ENCODE data around the gene IMPG2. TPM values are rescaled to one million over a fixed set of nuclear protein-coding genes. Genes with fewer than 3 reads are reported as not detected.

Gene IMPG2
- total RNA-seq, 2 experiments from 2014 or later: 0.45 to 0.66 TPM

DNA sequence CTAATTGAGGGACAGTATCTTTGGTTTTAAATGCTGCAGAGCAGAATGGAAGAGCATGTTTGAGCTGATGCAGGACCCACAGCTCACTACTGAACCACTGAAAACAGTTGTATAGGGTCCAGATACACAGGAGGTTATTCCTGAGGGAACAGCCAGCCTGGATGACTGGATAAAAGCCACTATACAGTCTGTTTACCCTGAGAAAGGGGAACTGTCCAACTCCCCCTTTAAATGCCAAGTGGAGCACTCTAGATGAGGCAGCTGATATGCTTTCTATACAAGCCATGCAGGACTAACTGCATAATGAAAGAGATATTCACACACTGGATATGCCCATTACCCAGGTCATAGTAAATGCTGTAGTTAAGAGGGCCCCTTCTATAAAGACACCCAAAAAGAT is 138.6 kb downstream of the IMPG2 start:
- intact Hi-C loops (cut with DNase I, micrococcal nuclease): no loop called here
- H3K36me3 Mint-ChIP-seq (ENCODE audit: low read depth): no peaks in the 10 kb centered on the region
- Histone ChIP-seq H3K4me1 (ENCODE audit: insufficient read depth, low read length) (no peaks in the 10 kb centered on the region), H3K36me3 (ENCODE audit: insufficient read depth, low read length) (no peaks in the 10 kb centered on the region), H3K4me3 (ENCODE audit: low read length) (no peak overlapping the region), H3K27ac (ENCODE audit: low read depth in 1 of 2, low read length in 2 of 2) (no peak overlapping the region), H3K9me3 (ENCODE audit: control insufficient read depth in 1 of 2, insufficient read depth in 1 of 2, low read length in 2 of 2) (no peaks in the 10 kb centered on the region), H3K27me3 (ENCODE audit: control insufficient read depth in 1 of 2, insufficient read depth in 2 of 2, low read length in 2 of 2) (no peaks in the 10 kb centered on the region)
- POLR2A ChIA-PET: no interaction called here
- H3K27me3 Mint-ChIP-seq: peaks cover 8% of the 10 kb centered on the region
- CTCF ChIA-PET: no interaction called here
- DNase-seq (no peak), ATAC-seq (ENCODE audit: poor library complexity) (no peak)
- TF ChIP-seq, protein P1, sequence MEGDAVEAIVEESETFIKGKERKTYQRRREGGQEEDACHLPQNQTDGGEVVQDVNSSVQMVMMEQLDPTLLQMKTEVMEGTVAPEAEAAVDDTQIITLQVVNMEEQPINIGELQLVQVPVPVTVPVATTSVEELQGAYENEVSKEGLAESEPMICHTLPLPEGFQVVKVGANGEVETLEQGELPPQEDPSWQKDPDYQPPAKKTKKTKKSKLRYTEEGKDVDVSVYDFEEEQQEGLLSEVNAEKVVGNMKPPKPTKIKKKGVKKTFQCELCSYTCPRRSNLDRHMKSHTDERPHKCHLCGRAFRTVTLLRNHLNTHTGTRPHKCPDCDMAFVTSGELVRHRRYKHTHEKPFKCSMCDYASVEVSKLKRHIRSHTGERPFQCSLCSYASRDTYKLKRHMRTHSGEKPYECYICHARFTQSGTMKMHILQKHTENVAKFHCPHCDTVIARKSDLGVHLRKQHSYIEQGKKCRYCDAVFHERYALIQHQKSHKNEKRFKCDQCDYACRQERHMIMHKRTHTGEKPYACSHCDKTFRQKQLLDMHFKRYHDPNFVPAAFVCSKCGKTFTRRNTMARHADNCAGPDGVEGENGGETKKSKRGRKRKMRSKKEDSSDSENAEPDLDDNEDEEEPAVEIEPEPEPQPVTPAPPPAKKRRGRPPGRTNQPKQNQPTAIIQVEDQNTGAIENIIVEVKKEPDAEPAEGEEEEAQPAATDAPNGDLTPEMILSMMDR (IDR thresholded peaks at IDR 0.05): no peak
- H3K9me3 Mint-ChIP-seq: no peaks in the 10 kb centered on the region
- H3K27ac Mint-ChIP-seq: no peak overlapping the region
- H3K4me1 Mint-ChIP-seq (ENCODE audit: low read depth): no peaks in the 10 kb centered on the region
- no peak overlapping the region for H3K4me3 Mint-ChIP-seq

DNA sequence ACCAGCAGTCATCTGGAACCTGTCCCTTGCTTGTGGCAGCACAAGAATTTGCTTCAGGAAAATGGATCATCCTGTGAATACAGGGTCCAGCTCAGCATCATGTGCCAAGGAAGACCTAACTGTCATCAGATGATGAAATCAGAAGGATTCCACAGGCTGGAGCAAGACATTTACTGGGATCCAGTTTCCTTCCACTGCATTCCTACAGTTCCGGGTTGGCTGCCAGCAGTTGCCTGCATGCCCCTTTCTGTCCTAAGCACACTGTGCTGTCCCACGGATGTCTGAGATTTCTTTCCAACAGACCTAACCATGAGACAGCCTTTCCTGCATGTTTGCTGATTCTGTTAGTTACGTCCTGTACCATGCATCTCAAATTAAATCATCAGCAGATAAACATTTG is 140.7 kb downstream of the IMPG2 start:
- CTCF ChIA-PET: no interaction called here
- TF ChIP-seq, protein P1 (IDR thresholded peaks at IDR 0.05): no peak
- Histone ChIP-seq H3K27ac (ENCODE audit: low read depth in 1 of 2, low read length in 2 of 2) (no peak overlapping the region), H3K36me3 (ENCODE audit: insufficient read depth, low read length) (no peaks in the 10 kb centered on the region), H3K4me1 (ENCODE audit: insufficient read depth, low read length) (no peaks in the 10 kb centered on the region), H3K9me3 (ENCODE audit: control insufficient read depth in 1 of 2, insufficient read depth in 1 of 2, low read length in 2 of 2) (no peaks in the 10 kb centered on the region), H3K27me3 (ENCODE audit: control insufficient read depth in 1 of 2, insufficient read depth in 2 of 2, low read length in 2 of 2) (no peaks in the 10 kb centered on the region), H3K4me3 (ENCODE audit: low read length) (no peak overlapping the region)
- Mint-ChIP-seq H3K27ac (no peak overlapping the region), H3K36me3 (ENCODE audit: low read depth) (no peaks in the 10 kb centered on the region), H3K9me3 (no peaks in the 10 kb centered on the region), H3K4me1 (ENCODE audit: low read depth) (no peaks in the 10 kb centered on the region), H3K4me3 (no peak overlapping the region), H3K27me3 (peaks cover 8% of the 10 kb centered on the region)
- ATAC-seq (ENCODE audit: poor library complexity): no peak
- DNase-seq: no peak
- intact Hi-C loops (cut with DNase I, micrococcal nuclease): no loop called here
- POLR2A ChIA-PET: no interaction called here

DNA sequence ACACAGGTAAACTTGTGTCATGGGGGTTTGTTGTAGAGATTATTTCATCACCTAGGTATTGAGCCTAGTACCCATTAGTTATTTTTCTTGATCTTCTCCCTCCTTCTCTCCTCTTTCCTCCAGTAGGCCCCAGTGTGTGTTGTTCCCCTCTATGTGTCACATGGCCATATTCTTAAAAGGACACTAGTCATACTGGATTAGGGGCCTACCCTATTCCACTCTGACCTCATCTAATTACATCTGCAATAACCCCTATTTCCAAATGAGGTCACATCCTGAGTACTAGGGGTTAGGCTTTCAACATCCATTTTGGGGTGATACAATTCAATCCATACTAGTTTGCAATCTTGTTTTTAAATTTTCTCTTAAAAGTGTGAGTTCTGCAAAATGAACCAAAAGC is 142.8 kb downstream of the IMPG2 start:
- Mint-ChIP-seq H3K4me3 (no peak overlapping the region), H3K27me3 (peaks cover 8% of the 10 kb centered on the region), H3K4me1 (ENCODE audit: low read depth) (no peaks in the 10 kb centered on the region), H3K27ac (no peak overlapping the region), H3K9me3 (peaks cover 2% of the 10 kb centered on the region), H3K36me3 (ENCODE audit: low read depth) (no peaks in the 10 kb centered on the region)
- CTCF ChIA-PET: no interaction called here
- DNase-seq (no peak), ATAC-seq (ENCODE audit: poor library complexity) (no peak)
- TF ChIP-seq, protein P1 (IDR thresholded peaks at IDR 0.05): no peak
- H3K4me3 ChIP-seq (ENCODE audit: low read length): no peak overlapping the region
- H3K27me3 ChIP-seq (ENCODE audit: control insufficient read depth in 1 of 2, insufficient read depth in 2 of 2, low read length in 2 of 2): no peaks in the 10 kb centered on the region
- H3K27ac ChIP-seq (ENCODE audit: low read depth in 1 of 2, low read length in 2 of 2): no peak overlapping the region
- no peaks in the 10 kb centered on the region for H3K9me3 ChIP-seq (ENCODE audit: control insufficient read depth in 1 of 2, insufficient read depth in 1 of 2, low read length in 2 of 2)
- intact Hi-C loops (cut with DNase I, micrococcal nuclease): no loop called here
- no peaks in the 10 kb centered on the region for H3K36me3 ChIP-seq (ENCODE audit: insufficient read depth, low read length)
- no peaks in the 10 kb centered on the region for H3K4me1 ChIP-seq (ENCODE audit: insufficient read depth, low read length)
- POLR2A ChIA-PET: no interaction called here

Other genes starting within 250 kb of the IMPG2 start
- 10 to 100 TPM; 37.5 to 39.3 TPM for gene SENP7, start 192.6 kb upstream of the IMPG2 start, total RNA-seq
- 10 to 100 TPM; 49.4 to 51.2 TPM for gene TRMT10C, start 241.3 kb upstream of the IMPG2 start, total RNA-seq